Measurements from ENCODE around the gene ZFP1.
"Not testable (repeated sequence)": the region's sequence is repeated elsewhere in the genome, so short reads cannot be mapped to it uniquely, and the experiment has no call there.

Gene ZFP1

GRCh38 chr16:75160386-75160785, 12.1 kb downstream of the ZFP1 start:
- no peak for DNase-seq

- DNase-seq: no peak
Measured at GRCh38 chr16:75169899-75170405, 21.6 kb downstream of the ZFP1 start.

GRCh38 chr16:75172578-75172977, 24.3 kb downstream of the ZFP1 start:
- DNase-seq: no peak

GRCh38 chr16:75175074-75175473, 26.8 kb downstream of the ZFP1 start:
- DNase-seq: no peak

GRCh38 chr16:75176926-75177325, 28.6 kb downstream of the ZFP1 start:
- no peak for DNase-seq

GRCh38 chr16:75179208-75179607, 30.9 kb downstream of the ZFP1 start:
- no peak for DNase-seq

GRCh38 chr16:75181630-75182029, 33.3 kb downstream of the ZFP1 start:
- no peak for DNase-seq

GRCh38 chr16:75188832-75189477, 40.6 kb downstream of the ZFP1 start:
- no peak for DNase-seq

GRCh38 chr16:75189638-75190245, 41.4 kb downstream of the ZFP1 start:
- DNase-seq: no peak

GRCh38 chr16:75192606-75193264, 44.4 kb downstream of the ZFP1 start:
- DNase-seq: no peak

- DNase-seq: peak; percentile 37
Measured at GRCh38 chr16:75193265-75193650, 44.9 kb downstream of the ZFP1 start.

GRCh38 chr16:75193730-75194444, 45.6 kb downstream of the ZFP1 start:
- no peak for DNase-seq

- DNase-seq: no peak
Measured at GRCh38 chr16:75195811-75196790, 47.8 kb downstream of the ZFP1 start.

- DNase-seq: no peak
Measured at GRCh38 chr16:75196836-75197235, 48.5 kb downstream of the ZFP1 start.

- no peak for DNase-seq
Measured at GRCh38 chr16:75197522-75198134, 49.3 kb downstream of the ZFP1 start.

GRCh38 chr16:75198135-75198600, 49.8 kb downstream of the ZFP1 start:
- no peak for DNase-seq

- no peak for DNase-seq
Measured at GRCh38 chr16:75202069-75202590, 53.8 kb downstream of the ZFP1 start.

GRCh38 chr16:75203096-75203495, 54.8 kb downstream of the ZFP1 start:
- no peak for DNase-seq

GRCh38 chr16:75203667-75204409, 55.5 kb downstream of the ZFP1 start:
- DNase-seq: no peak

GRCh38 chr16:75204410-75204758, 56.1 kb downstream of the ZFP1 start:
- no peak for DNase-seq

GRCh38 chr16:75204905-75205304, 56.6 kb downstream of the ZFP1 start:
- not testable (repeated sequence) for DNase-seq

All from DMS79 (cell line).